ENCODE results near the gene CHI3L1. TPM values are rescaled to one million over a fixed set of nuclear protein-coding genes. Genes with fewer than 3 reads are reported as not detected.

Gene CHI3L1
- total RNA-seq, 2 experiments from 2014 or later: not detected

DNA sequence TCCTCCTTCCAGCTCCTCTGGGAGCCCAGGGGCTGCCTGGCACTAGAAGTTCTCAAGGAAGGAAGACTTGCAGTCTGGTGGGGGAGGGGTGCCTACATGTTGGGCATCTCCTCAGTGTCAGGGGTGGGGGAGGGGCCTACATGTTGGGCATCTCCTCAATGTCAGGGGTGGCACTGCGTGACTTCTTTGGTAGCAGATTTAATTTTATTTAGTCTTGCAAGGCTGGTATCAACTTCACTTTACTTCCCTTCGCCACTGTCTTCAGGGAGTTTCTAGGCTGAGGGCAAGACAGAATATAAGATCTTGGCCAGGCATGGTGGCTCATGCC, 40.5 kb downstream of the CHI3L1 start:
- Mint-ChIP-seq H3K36me3 (no peaks in the 10 kb centered on the region), H3K4me3 (no peak overlapping the region), H3K27me3 (no peaks in the 10 kb centered on the region), H3K9me3 (no peaks in the 10 kb centered on the region), H3K27ac (no peak overlapping the region), H3K4me1 (no peaks in the 10 kb centered on the region)
- DNase-seq: no peak

GRCh38 chr1:203145321-203146041, 41.0 kb downstream of the CHI3L1 start:
- no peaks in the 10 kb centered on the region for H3K27me3 Mint-ChIP-seq
- DNase-seq: no peak
- H3K4me3 Mint-ChIP-seq: no peak overlapping the region
- no peaks in the 10 kb centered on the region for H3K36me3 Mint-ChIP-seq
- no peaks in the 10 kb centered on the region for H3K4me1 Mint-ChIP-seq
- no peak overlapping the region for H3K27ac Mint-ChIP-seq
- no peaks in the 10 kb centered on the region for H3K9me3 Mint-ChIP-seq

DNA sequence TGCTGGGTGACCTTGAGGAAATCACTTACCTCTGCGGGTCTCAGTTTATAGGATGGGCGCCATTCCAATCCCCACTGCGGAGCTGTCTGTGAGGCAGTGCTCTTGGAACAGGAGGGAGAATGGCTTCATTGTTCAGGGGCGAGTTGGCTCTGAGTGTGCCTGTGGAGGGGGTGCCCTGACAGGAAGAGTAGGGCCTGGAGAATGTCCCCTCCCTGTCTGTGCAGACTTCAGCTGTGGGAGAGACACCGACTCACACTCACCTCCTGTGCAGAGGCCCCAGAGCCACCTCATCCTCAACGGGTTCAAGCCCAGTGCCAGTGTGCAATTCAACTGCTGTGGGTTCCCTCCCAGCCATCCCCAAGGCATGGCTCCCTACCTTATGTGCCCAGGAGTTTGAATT, 41.8 kb downstream of the CHI3L1 start:
- Mint-ChIP-seq H3K4me3 (no peak overlapping the region), H3K4me1 (no peaks in the 10 kb centered on the region), H3K36me3 (no peaks in the 10 kb centered on the region), H3K27ac (no peak overlapping the region), H3K27me3 (no peaks in the 10 kb centered on the region), H3K9me3 (no peaks in the 10 kb centered on the region)
- no peak for DNase-seq

DNA sequence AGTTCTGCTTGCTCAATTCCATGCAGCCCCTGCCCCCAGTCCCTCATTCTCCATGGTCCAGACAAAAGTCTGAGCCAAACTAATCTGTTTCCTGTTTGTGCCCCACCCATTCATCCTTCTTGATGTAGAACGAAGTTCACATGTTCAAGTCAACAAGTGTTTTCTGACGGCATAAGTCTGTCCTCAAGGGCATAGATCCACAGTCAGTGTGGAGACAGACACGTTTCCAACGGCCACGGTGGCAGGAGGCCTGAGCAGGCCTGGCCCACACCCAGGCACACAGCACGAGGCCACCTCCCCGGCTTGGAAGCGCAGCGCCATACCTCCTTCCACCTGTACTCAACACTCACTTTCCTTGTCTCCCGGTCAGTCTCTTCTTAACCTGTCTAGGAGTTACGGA, 42.9 kb downstream of the CHI3L1 start:
- Mint-ChIP-seq H3K36me3 (no peaks in the 10 kb centered on the region), H3K4me3 (no peak overlapping the region), H3K27me3 (no peaks in the 10 kb centered on the region), H3K9me3 (no peaks in the 10 kb centered on the region), H3K27ac (no peak overlapping the region), H3K4me1 (no peaks in the 10 kb centered on the region)
- DNase-seq: no peak

- no peaks in the 10 kb centered on the region for H3K36me3 Mint-ChIP-seq
- H3K4me3 Mint-ChIP-seq: no peak overlapping the region
- no peak for DNase-seq
- H3K27me3 Mint-ChIP-seq: no peaks in the 10 kb centered on the region
- H3K4me1 Mint-ChIP-seq: no peaks in the 10 kb centered on the region
- H3K9me3 Mint-ChIP-seq: no peaks in the 10 kb centered on the region
- H3K27ac Mint-ChIP-seq: no peak overlapping the region
Observed at GRCh38 chr1:203142684-203143408, 43.7 kb downstream of the CHI3L1 start.

DNA sequence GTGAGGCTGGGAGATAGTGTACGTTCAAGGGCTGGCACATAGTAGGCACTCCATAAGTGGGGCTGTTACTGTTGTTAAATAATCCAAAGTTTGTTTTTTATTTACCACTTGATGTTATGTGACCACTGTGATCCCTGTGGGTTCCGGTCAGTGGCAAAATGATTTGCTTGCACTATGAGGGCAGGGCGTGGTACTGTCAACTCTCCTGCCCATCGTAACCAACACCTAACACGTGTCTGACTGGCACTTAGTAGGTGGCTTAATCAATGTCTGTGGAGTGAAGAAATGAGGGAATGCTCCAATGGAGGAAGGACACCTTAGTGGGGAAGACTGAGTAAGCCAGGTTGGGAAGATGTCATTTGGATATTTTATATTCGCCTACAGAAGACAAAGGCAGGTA, 44.4 kb downstream of the CHI3L1 start:
- Mint-ChIP-seq H3K36me3 (no peaks in the 10 kb centered on the region), H3K9me3 (no peaks in the 10 kb centered on the region), H3K27ac (no peak overlapping the region), H3K4me3 (no peak overlapping the region), H3K4me1 (no peaks in the 10 kb centered on the region), H3K27me3 (no peaks in the 10 kb centered on the region)
- DNase-seq: no peak

DNA sequence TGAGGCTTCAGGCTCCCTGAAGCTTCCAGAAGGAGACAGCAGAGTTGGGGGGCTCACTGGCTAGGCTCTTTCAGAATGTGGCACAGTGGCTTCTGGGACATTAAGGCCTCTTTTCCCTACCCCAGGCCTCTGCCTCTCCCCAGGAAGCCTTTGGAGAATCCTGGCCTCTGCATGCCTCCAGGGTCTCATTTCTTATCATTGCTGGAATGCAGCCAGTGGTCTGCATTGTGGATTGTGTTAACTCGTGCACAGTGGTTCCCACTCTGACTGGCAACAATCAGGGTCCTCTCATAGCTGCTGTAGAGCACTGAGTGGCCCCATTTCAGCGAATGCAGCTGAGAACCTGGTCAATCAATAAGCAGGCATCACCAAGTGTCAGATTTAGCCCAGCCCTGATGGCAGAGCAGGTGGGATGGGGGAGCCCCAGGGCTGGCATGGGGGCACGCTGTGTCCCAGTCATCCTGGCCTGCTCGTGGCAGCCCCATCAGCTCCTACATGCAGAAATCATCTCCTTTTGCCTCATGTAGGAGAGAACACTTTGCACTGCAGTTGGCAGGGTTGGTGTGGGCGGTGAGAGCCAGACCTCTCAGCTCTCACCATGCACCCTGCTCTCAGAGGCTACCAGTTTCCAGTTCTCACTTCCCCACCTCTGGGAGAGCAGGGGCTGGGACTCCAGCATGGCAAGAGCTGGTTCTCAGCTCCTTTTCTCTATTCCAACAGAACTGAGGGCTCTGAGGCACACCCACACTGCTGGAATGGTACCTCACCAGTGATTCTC, 45.6 kb downstream of the CHI3L1 start:
- Mint-ChIP-seq H3K27ac (no peak overlapping the region), H3K27me3 (peaks cover 4% of the 10 kb centered on the region), H3K36me3 (no peaks in the 10 kb centered on the region), H3K9me3 (no peaks in the 10 kb centered on the region), H3K4me1 (peaks cover 2% of the 10 kb centered on the region), H3K4me3 (no peak overlapping the region)
- no peak for DNase-seq

- H3K4me1 Mint-ChIP-seq: peaks cover 2% of the 10 kb centered on the region
- no peak for DNase-seq
- peaks cover 4% of the 10 kb centered on the region for H3K27me3 Mint-ChIP-seq
- no peak overlapping the region for H3K4me3 Mint-ChIP-seq
- no peaks in the 10 kb centered on the region for H3K9me3 Mint-ChIP-seq
- H3K36me3 Mint-ChIP-seq: no peaks in the 10 kb centered on the region
- no peak overlapping the region for H3K27ac Mint-ChIP-seq
Observed at GRCh38 chr1:203139976-203140475, 46.5 kb downstream of the CHI3L1 start.

- H3K27ac Mint-ChIP-seq: no peak overlapping the region
- H3K27me3 Mint-ChIP-seq: peaks cover 4% of the 10 kb centered on the region
- no peak for DNase-seq
- peaks cover 2% of the 10 kb centered on the region for H3K4me1 Mint-ChIP-seq
- no peak overlapping the region for H3K4me3 Mint-ChIP-seq
- no peaks in the 10 kb centered on the region for H3K9me3 Mint-ChIP-seq
- no peaks in the 10 kb centered on the region for H3K36me3 Mint-ChIP-seq
Observed at GRCh38 chr1:203138066-203138465, 48.4 kb downstream of the CHI3L1 start.

DNA sequence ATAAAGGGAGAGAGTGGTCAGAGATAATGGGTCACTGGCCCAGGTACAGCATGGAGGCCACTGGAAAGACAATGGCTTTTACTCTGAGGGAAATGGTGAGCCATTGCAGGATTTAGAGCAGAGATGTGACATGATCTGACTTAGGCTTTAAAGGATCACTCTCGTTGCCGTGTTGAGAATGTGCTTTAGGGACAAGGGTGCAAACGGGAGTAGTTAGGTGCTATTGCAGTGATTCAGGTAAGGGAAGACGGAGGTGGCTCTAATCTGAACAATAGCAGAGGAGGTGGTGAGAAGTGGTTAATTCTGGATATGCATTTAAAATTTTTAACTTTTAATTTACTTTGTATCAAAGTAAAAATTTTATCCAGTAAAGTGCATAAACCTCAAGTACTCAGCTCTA, 49.2 kb downstream of the CHI3L1 start:
- H3K4me1 Mint-ChIP-seq: peaks cover 2% of the 10 kb centered on the region
- H3K9me3 Mint-ChIP-seq: no peaks in the 10 kb centered on the region
- DNase-seq: no peak
- no peak overlapping the region for H3K27ac Mint-ChIP-seq
- H3K36me3 Mint-ChIP-seq: no peaks in the 10 kb centered on the region
- H3K4me3 Mint-ChIP-seq: no peak overlapping the region
- peaks cover 4% of the 10 kb centered on the region for H3K27me3 Mint-ChIP-seq

DNA sequence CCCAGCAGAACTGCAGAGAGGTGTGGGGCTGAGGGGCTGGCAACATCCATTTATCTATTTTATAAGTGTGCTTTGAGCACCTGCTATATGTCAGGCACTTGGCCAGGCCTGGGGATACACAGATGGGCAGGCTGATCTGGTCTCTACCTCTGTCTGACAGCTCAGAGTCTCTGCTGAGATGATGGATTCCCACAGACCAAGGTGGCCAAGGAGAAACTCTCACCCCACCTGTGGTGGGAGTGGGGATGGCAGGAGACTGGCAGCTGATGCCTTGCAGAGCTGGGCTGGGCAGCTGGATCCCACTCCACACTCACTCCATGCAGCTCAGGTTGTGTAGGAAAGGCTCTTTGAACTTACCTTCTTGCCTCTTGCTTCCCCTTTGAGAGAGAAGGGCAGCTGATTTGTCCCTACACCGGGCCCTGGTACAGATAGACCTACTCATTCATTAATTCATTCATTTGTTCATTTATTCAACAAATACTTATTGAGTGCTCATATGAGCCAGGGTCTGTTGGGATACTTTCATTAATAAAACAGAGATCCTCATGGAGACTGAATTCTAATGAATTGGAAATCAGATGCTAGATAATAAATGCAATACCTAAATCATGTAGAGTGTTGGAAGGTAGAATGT, 50.0 kb downstream of the CHI3L1 start:
- peaks cover 2% of the 10 kb centered on the region for H3K4me1 Mint-ChIP-seq
- no peak for DNase-seq
- H3K4me3 Mint-ChIP-seq: no peak overlapping the region
- no peaks in the 10 kb centered on the region for H3K36me3 Mint-ChIP-seq
- H3K9me3 Mint-ChIP-seq: no peaks in the 10 kb centered on the region
- no peak overlapping the region for H3K27ac Mint-ChIP-seq
- peaks cover 4% of the 10 kb centered on the region for H3K27me3 Mint-ChIP-seq

- Mint-ChIP-seq H3K4me1 (peaks cover 2% of the 10 kb centered on the region), H3K9me3 (no peaks in the 10 kb centered on the region), H3K27ac (no peak overlapping the region), H3K27me3 (peaks cover 4% of the 10 kb centered on the region), H3K4me3 (no peak overlapping the region), H3K36me3 (no peaks in the 10 kb centered on the region)
- no peak for DNase-seq
Observed at GRCh38 chr1:203135636-203136305, 50.7 kb downstream of the CHI3L1 start.

DNA sequence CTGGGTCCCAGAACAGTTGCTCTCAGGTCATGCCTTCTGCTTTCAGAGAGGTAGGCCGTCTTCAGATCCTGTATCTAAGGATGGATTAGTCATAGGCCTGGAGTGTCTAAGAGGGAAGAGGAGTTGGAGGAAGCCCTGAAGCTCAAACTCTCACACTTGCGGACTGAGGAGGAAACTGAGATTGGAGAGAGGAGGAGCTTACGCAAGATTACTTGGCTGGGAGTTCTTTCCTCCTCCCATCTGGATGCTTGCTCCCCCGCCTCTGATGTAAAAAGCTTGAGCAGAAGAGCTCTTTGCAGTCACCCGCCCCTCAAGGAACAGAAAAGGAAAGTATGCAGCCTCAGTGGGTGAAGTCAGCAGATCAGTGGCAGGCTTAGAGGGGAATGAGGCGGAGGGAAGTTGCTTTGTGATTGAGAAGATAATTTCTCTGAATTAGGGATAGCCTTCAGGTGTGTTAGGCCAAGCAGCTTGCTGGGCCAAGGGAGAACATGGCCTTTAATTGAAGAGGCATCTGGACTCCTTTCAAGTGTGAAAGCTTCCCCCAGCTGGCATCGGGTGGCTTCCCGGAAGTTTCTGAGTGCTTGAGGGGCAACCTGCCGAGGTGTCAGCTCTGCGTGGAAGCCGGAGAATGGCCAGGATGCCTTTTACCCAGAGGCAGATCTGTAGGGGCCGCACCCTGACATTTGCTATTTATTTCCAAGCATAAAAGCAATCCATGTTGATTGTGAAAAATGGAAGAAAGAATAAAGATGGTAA, 52.4 kb downstream of the CHI3L1 start:
- no peak for DNase-seq
- Mint-ChIP-seq H3K27ac (no peak overlapping the region), H3K36me3 (no peaks in the 10 kb centered on the region), H3K4me1 (peaks cover 2% of the 10 kb centered on the region), H3K27me3 (peaks cover 7% of the 10 kb centered on the region), H3K9me3 (no peaks in the 10 kb centered on the region), H3K4me3 (no peak overlapping the region)

DNA sequence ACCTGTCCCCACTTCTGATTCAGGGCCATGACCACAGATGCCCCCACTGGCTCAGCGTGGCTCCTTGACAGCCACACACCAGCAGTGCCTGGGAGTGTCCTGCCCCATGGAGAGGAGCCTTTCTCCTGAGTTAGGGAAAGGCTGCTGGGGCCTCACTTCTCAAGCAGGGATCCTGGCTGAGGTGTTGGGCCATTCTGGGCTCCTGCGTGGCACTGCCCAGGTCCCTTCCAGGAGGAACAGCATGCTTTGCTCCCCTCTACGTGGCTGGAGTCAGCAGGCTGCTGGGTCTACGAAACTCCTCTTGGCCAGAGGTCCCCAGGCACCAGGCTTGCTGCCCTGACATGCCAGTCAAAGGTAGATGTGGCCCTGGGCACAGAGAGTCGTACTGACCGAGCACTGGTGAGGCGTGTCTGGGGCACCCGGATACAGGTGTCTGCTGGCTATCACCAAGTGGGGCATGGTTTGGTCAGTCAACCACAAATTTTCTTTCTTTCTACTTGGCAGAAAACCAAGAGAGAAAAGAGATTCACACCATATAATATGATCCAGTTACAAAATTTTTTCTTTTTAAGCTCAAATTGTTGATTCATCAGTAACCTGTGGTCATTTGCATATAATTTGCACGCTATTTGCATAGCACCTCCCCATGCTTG, 54.8 kb downstream of the CHI3L1 start:
- no peak overlapping the region for H3K4me3 Mint-ChIP-seq
- DNase-seq: no peak
- peaks cover 25% of the 10 kb centered on the region for H3K27me3 Mint-ChIP-seq
- H3K36me3 Mint-ChIP-seq: no peaks in the 10 kb centered on the region
- H3K4me1 Mint-ChIP-seq: peaks cover 4% of the 10 kb centered on the region
- H3K27ac Mint-ChIP-seq: no peak overlapping the region
- H3K9me3 Mint-ChIP-seq: no peaks in the 10 kb centered on the region

Measured in activated naive CD8-positive, alpha-beta T cell treated with anti-CD3 and anti-CD28 coated beads for 36 hours (primary cell).